Astrocyte of the hippocampus (primary cell): ENCODE data around the gene TAMALIN.
A peak's percentile ranks its signal among the peaks of the same experiment; 100 is the strongest.

Source experiments
- DNase-seq: peaks from one replicate; pipeline ENCODE4 v3.0.0; 2011; ENCODE audit warnings: low read depth, low spot score

Gene TAMALIN

GRCh38 chr12:51984657-51985056 is 22.1 kb upstream of the TAMALIN start:
- no peak for DNase-seq

- DNase-seq: no peak
Measured at GRCh38 chr12:51985154-51985835, 21.5 kb upstream of the TAMALIN start.

GRCh38 chr12:51986834-51987233 is 19.9 kb upstream of the TAMALIN start:
- DNase-seq: no peak

GRCh38 chr12:51992246-51992645 is 14.5 kb upstream of the TAMALIN start:
- DNase-seq: no peak

- no peak for DNase-seq
Measured at GRCh38 chr12:51994539-51994820, 12.3 kb upstream of the TAMALIN start.

- no peak for DNase-seq
Measured at GRCh38 chr12:51994959-51995358, 11.8 kb upstream of the TAMALIN start.

- no peak for DNase-seq
Measured at GRCh38 chr12:51997136-51997535, 9.6 kb upstream of the TAMALIN start.

GRCh38 chr12:52003016-52003550 is 3.7 kb upstream of the TAMALIN start:
- DNase-seq: no peak

- DNase-seq: no peak
Measured at GRCh38 chr12:52003591-52003990, 3.2 kb upstream of the TAMALIN start.

GRCh38 chr12:52004042-52004648 is 2.6 kb upstream of the TAMALIN start:
- DNase-seq: peak; percentile 70

GRCh38 chr12:52005218-52005902 is 1.4 kb upstream of the TAMALIN start:
- no peak for DNase-seq

- DNase-seq: no peak
Measured at GRCh38 chr12:52005903-52006703, 643 bp upstream of the TAMALIN start.

GRCh38 chr12:52007158-52007921 is 594 bp downstream of the TAMALIN start:
- peak; percentile 39 for DNase-seq

- no peak for DNase-seq
Measured at GRCh38 chr12:52007982-52008510, 1.3 kb downstream of the TAMALIN start.

GRCh38 chr12:52009081-52009751 is 2.5 kb downstream of the TAMALIN start:
- no peak for DNase-seq

- peak; percentile 83 for DNase-seq
Measured at GRCh38 chr12:52010152-52010622, 3.4 kb downstream of the TAMALIN start.

- DNase-seq: no peak
Measured at GRCh38 chr12:52010692-52011601, 4.2 kb downstream of the TAMALIN start.

- no peak for DNase-seq
Measured at GRCh38 chr12:52011602-52012214, 5.0 kb downstream of the TAMALIN start.
